ENCODE results near the gene ADAM17. TPM values are rescaled to one million over a fixed set of nuclear protein-coding genes. Genes with fewer than 3 reads are reported as not detected.

ADAM17 gene
- 49.1 and 69.9 TPM in 2 replicates for total RNA-seq
- 11.4 and 12.3 TPM in 2 replicates for polyA plus RNA-seq
- polyA plus RNA-seq (2012): 13.9 and 14.5 TPM in 2 replicates
- polyA minus RNA-seq (ENCODE audit: low replicate concordance): 3.7 and 7.1 TPM in 2 replicates

DNA sequence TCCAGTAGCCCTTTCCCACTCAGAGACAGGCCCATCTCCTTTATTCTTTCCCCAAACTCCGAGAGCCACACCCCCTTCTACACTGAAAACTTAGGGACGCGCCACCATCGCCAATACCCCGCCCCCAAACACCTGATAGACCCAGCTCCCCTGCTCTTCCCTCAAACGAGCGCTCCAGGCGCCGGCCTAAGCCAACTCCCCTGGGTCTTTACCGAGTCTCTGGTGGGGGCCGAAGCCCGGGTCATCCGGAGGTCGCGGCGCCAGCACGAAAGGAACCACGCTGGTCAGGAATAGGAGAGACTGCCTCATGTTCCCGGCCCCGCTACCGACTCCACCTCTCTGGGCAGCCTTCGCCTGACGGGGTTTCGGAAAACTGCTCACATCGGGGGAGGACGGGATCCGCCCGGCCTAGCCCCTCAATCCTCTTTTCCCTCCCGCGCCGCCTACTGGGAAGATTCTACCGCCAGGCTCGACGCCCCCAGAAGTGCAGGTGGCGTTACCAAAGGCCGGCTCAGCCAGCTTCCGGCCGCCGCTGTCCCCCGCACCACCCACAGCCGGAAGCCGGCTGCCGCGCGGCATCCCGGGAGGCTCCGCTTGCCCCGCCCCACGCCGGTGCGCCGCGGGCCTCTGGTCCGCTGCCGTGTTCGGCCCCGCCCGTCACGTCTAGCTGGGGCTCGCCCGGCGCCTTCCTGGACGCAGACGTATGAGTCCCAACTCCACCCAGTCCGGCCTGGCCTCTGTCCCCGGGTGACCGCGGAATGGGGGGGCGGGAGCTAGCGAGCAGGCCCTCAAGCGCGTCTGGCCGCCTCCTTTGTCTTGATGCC is at the start of gene ADAM17:
Gene ADAM17 (minus strand): TSS at position 534 of the 824 bp plus-strand sequence. CDS start 225 bp downstream, at position 309.
- Histone ChIP-seq H3K79me2 (ENCODE audit: control insufficient read depth, insufficient read depth, low read length) (peaks cover 46% of the 10 kb centered on the region), H4K20me1 (ENCODE audit: control insufficient read depth, extremely low read depth, insufficient read depth, low read length) (peaks cover 2% of the 10 kb centered on the region), H3K27me3 (ENCODE audit: control insufficient read depth, insufficient read depth, low read length) (no peaks in the 10 kb centered on the region)

DNA sequence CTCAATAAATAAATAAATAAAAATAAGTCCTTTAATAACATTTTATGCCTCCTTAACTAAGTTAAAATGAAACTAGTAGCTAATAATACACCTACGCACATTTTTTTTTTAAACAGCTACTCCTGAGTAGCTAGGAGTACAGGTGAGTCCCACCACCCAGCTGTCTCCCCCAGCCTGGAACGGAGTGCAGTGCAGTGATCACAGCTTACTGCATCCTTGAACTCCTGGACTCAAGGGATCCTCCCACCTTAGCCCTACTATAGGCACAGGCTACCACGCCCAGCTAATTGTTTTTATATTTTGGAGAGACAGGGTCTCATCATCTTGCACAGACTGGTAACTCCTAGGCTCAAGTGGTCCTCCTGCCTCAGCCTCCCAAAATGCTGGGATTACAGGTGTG is 46.8 kb upstream of the ADAM17 start:
- no peak overlapping the region for H3K4me2 ChIP-seq (ENCODE audit: extremely low read depth, insufficient read depth, low read length)
- no peak overlapping the region for H3K9ac ChIP-seq (ENCODE audit: insufficient read depth, low read length)
- no peak overlapping the region for H3K4me3 ChIP-seq (replicated peaks in 1 of 4; ENCODE audit: control extremely low read depth in 1 of 4, insufficient read depth in 1 of 4, low read depth in 3 of 4, low read length in 4 of 4)
- H3K27ac ChIP-seq (ENCODE audit: insufficient read depth, low read length): no peak overlapping the region
- peaks cover 3% of the 10 kb centered on the region for H3K36me3 ChIP-seq (ENCODE audit: control insufficient read depth, insufficient read depth, low read length)
- TF ChIP-seq, protein P1, sequence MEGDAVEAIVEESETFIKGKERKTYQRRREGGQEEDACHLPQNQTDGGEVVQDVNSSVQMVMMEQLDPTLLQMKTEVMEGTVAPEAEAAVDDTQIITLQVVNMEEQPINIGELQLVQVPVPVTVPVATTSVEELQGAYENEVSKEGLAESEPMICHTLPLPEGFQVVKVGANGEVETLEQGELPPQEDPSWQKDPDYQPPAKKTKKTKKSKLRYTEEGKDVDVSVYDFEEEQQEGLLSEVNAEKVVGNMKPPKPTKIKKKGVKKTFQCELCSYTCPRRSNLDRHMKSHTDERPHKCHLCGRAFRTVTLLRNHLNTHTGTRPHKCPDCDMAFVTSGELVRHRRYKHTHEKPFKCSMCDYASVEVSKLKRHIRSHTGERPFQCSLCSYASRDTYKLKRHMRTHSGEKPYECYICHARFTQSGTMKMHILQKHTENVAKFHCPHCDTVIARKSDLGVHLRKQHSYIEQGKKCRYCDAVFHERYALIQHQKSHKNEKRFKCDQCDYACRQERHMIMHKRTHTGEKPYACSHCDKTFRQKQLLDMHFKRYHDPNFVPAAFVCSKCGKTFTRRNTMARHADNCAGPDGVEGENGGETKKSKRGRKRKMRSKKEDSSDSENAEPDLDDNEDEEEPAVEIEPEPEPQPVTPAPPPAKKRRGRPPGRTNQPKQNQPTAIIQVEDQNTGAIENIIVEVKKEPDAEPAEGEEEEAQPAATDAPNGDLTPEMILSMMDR (conservative IDR thresholded peaks at IDR 0.05 in 1 of 2, IDR thresholded peaks at IDR 0.05 in 1 of 2; ENCODE audit: low read depth in 1 of 2, low read length in 2 of 2): no peak
- no peak for TF ChIP-seq EZH2 (IDR thresholded peaks at IDR 0.05; ENCODE audit: low read length, missing control alignments)
- DNase-seq (ENCODE audit: low read depth in 2 of 2): no peak
- peaks cover 2% of the 10 kb centered on the region for H3K9me3 ChIP-seq (ENCODE audit: control insufficient read depth, insufficient read depth, low read depth, low read length)
- H2AFZ ChIP-seq (ENCODE audit: low read length): no peak overlapping the region
- peaks cover 1% of the 10 kb centered on the region for H3K4me1 ChIP-seq (ENCODE audit: control insufficient read depth, extremely low read depth, insufficient read depth, low read length)
- H4K20me1 ChIP-seq (ENCODE audit: control insufficient read depth, extremely low read depth, insufficient read depth, low read length): peaks cover 3% of the 10 kb centered on the region
- H3K79me2 ChIP-seq (ENCODE audit: control insufficient read depth, insufficient read depth, low read length): peaks cover 98% of the 10 kb centered on the region
- no peaks in the 10 kb centered on the region for H3K27me3 ChIP-seq (ENCODE audit: control insufficient read depth, insufficient read depth, low read length)

More for the DNA sequence above, at the start of gene ADAM17:
- peak within 1 kb of the TSS; percentile 64 for H2AFZ ChIP-seq (ENCODE audit: low read length)
- peak within 1 kb of the TSS; percentile 83 to 96 (median 92) for H3K4me3 ChIP-seq (replicated peaks in 1 of 4; ENCODE audit: control extremely low read depth in 1 of 4, insufficient read depth in 1 of 4, low read depth in 3 of 4, low read length in 4 of 4)
- no peak for TF ChIP-seq EZH2 (IDR thresholded peaks at IDR 0.05; ENCODE audit: low read length, missing control alignments)
- TF ChIP-seq, protein P1 (conservative IDR thresholded peaks at IDR 0.05 in 1 of 2, IDR thresholded peaks at IDR 0.05 in 1 of 2; ENCODE audit: low read depth in 1 of 2, low read length in 2 of 2): peak; percentile 4 to 38
- peak within 1 kb of the TSS; percentile 98 for H3K9ac ChIP-seq (ENCODE audit: insufficient read depth, low read length)
- no peaks in the 10 kb centered on the region for H3K9me3 ChIP-seq (ENCODE audit: control insufficient read depth, insufficient read depth, low read depth, low read length)
- H3K4me1 ChIP-seq (ENCODE audit: control insufficient read depth, extremely low read depth, insufficient read depth, low read length): peaks cover 22% of the 10 kb centered on the region
- H3K4me2 ChIP-seq (ENCODE audit: extremely low read depth, insufficient read depth, low read length): peak within 1 kb of the TSS; percentile 99
- peak; percentile 96 to 97 for DNase-seq (ENCODE audit: low read depth in 2 of 2)
- H3K27ac ChIP-seq (ENCODE audit: insufficient read depth, low read length): peak within 1 kb of the TSS; percentile 92
- H3K36me3 ChIP-seq (ENCODE audit: control insufficient read depth, insufficient read depth, low read length): no peaks in the 10 kb centered on the region

DNA sequence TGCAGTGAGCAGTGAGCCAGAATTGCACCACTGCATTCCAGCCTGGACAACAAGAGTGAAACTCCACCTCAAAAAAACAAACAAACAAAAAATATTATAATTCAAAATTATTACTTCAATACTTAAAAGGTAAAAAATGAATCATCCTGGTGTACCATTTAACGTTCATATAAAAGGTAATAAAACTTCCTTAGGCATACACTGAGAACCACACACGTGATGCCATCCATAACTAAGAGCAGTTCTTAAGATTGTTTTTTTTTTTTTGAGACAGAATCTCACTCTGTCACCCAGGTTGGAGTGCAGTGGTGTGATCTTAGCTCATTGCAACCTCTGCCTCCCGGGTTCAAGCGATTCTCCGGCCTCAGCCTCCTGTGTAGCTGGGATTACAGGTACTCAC is 45.8 kb upstream of the ADAM17 start:
- Histone ChIP-seq H2AFZ (ENCODE audit: low read length) (no peak overlapping the region), H4K20me1 (ENCODE audit: control insufficient read depth, extremely low read depth, insufficient read depth, low read length) (peaks cover 3% of the 10 kb centered on the region), H3K79me2 (ENCODE audit: control insufficient read depth, insufficient read depth, low read length) (peaks cover 98% of the 10 kb centered on the region), H3K4me3 (replicated peaks in 1 of 4; ENCODE audit: control extremely low read depth in 1 of 4, insufficient read depth in 1 of 4, low read depth in 3 of 4, low read length in 4 of 4) (no peak overlapping the region), H3K4me1 (ENCODE audit: control insufficient read depth, extremely low read depth, insufficient read depth, low read length) (no peaks in the 10 kb centered on the region), H3K36me3 (ENCODE audit: control insufficient read depth, insufficient read depth, low read length) (peaks cover 3% of the 10 kb centered on the region), H3K27ac (ENCODE audit: insufficient read depth, low read length) (no peak overlapping the region), H3K4me2 (ENCODE audit: extremely low read depth, insufficient read depth, low read length) (no peak overlapping the region), H3K9ac (ENCODE audit: insufficient read depth, low read length) (no peak overlapping the region), H3K27me3 (ENCODE audit: control insufficient read depth, insufficient read depth, low read length) (no peaks in the 10 kb centered on the region), H3K9me3 (ENCODE audit: control insufficient read depth, insufficient read depth, low read depth, low read length) (peaks cover 2% of the 10 kb centered on the region)
- TF ChIP-seq, protein P1 (conservative IDR thresholded peaks at IDR 0.05 in 1 of 2, IDR thresholded peaks at IDR 0.05 in 1 of 2; ENCODE audit: low read depth in 1 of 2, low read length in 2 of 2): no peak
- TF ChIP-seq EZH2 (IDR thresholded peaks at IDR 0.05; ENCODE audit: low read length, missing control alignments): no peak
- no peak for DNase-seq (ENCODE audit: low read depth in 2 of 2)

Data from fibroblast of lung (primary cell).